DND-41 (cell line): ENCODE measurements around the gene LLGL2.

Experiments
- ATAC-seq: fragments of 200-7000 bp; cut with Tn5 transposase; 3 replicates; pipeline ENCODE4 v1.9.1; 2021; ENCODE audit warnings: low read depth; ENCODE audit not compliant: insufficient read depth
- DNase-seq: peaks from one replicate; pipeline ENCODE4 v3.0.0-alpha.2; 2020
- H2AFZ ChIP-seq: 2 replicates; pipeline ENCODE4 v1.6.0; 2012; ENCODE audit warnings: low read depth, low read length
- H3K27ac ChIP-seq: 2 replicates; pipeline ENCODE4 v1.5.1; 2012; ENCODE audit warnings: low read length, inconsistent platforms
- H3K27me3 ChIP-seq: fragments of 200-600 bp; sonication (generic); 2 replicates; pipeline ENCODE4 v1.6.0; 2012; ENCODE audit warnings: low read length, mild to moderate bottlenecking, inconsistent platforms; ENCODE audit not compliant: insufficient read depth, poor library complexity
- H3K36me3 ChIP-seq: 2 replicates; pipeline ENCODE4 v1.5.1; 2012; ENCODE audit warnings: low read length, inconsistent platforms; ENCODE audit not compliant: insufficient read depth
- H3K4me1 ChIP-seq: 2 replicates; pipeline ENCODE4 v1.5.1; 2012; ENCODE audit warnings: mild to moderate bottlenecking, low read length; ENCODE audit not compliant: insufficient read depth
- H3K4me2 ChIP-seq: 2 replicates; pipeline ENCODE4 v1.6.0; 2012; ENCODE audit warnings: mild to moderate bottlenecking, moderate library complexity, low read length, inconsistent platforms; ENCODE audit not compliant: insufficient read depth
- H3K4me3 ChIP-seq, 2 experiments: fragments of 200-600 bp in 1 of 2; shearing (Covaris generic) in 1 of 2; 2 replicates each; pipeline ENCODE4 v1.5.1; 2012 to 2016; ENCODE audit warnings: inconsistent platforms in 2 of 2, low read length in 2 of 2, mild to moderate bottlenecking in 2 of 2, low read depth in 1 of 2, moderate library complexity in 1 of 2
- H3K79me2 ChIP-seq: 2 replicates; pipeline ENCODE4 v1.6.0; 2012; ENCODE audit warnings: low read length, inconsistent platforms; ENCODE audit not compliant: insufficient read depth
- H3K9ac ChIP-seq: 2 replicates; pipeline ENCODE4 v1.6.0; 2012; ENCODE audit warnings: low read depth, mild to moderate bottlenecking, inconsistent platforms, low read length, moderate library complexity
- H3K9me3 ChIP-seq: 2 replicates; pipeline ENCODE4 v1.5.1; 2012; ENCODE audit warnings: low read length, moderate library complexity, mild to moderate bottlenecking, inconsistent platforms; ENCODE audit not compliant: insufficient read depth, severe bottlenecking
- H4K20me1 ChIP-seq: 2 replicates; pipeline ENCODE4 v1.6.0; 2012; ENCODE audit warnings: low read length; ENCODE audit not compliant: insufficient read depth
- EZH2 ChIP-seq: IDR thresholded peaks from 3 replicates; pipeline ENCODE4 v1.6.1; 2012; ENCODE audit warnings: borderline replicate concordance, low read depth, mild to moderate bottlenecking, moderate library complexity, low read length, inconsistent platforms; ENCODE audit not compliant: severe bottlenecking
- TF ChIP-seq, protein P1 (sequence below): IDR thresholded peaks from 2 replicates; pipeline ENCODE4 v1.5.1; 2012; ENCODE audit warnings: borderline replicate concordance, low read length, moderate library complexity, mild to moderate bottlenecking; ENCODE audit not compliant: poor library complexity, severe bottlenecking; ENCODE audit errors: extremely low read depth

Gene LLGL2

DNA sequence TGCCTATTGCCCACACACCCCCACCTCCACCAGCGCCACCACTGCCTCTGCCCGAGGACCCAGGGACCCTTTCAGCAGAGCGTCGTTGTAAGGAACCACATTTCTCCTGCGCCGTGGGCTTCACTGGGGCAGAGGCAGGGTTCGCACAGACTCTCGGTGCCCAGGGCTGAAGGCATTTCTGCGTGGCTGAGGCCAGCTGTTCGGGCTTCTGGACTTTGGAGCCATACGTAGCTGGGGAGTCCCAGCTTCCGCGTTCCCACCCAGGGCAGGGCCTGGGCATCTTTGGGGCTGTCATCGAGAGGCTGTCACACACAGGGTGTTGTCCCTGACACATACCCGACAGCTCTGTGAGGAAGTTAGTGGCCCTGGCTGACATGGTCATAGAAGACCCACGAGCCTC, 91.7 kb downstream of the LLGL2 start:
- Histone ChIP-seq H3K4me2 (no peak overlapping the region), H4K20me1 (0 out of 2 replicates have a peak, but pooled peaks cover 2% of the 10 kb centered on the region), H2AFZ (no peak overlapping the region), H3K27ac (no peak overlapping the region), H3K9ac (no peak overlapping the region), H3K4me3 (no peak overlapping the region), H3K36me3 (no peaks in the 10 kb centered on the region), H3K27me3 (no peaks in the 10 kb centered on the region), H3K9me3 (no peaks in the 10 kb centered on the region), H3K4me1 (no peaks in the 10 kb centered on the region), H3K79me2 (no peaks in the 10 kb centered on the region)
- no peak for ATAC-seq
- TF ChIP-seq, protein P1, sequence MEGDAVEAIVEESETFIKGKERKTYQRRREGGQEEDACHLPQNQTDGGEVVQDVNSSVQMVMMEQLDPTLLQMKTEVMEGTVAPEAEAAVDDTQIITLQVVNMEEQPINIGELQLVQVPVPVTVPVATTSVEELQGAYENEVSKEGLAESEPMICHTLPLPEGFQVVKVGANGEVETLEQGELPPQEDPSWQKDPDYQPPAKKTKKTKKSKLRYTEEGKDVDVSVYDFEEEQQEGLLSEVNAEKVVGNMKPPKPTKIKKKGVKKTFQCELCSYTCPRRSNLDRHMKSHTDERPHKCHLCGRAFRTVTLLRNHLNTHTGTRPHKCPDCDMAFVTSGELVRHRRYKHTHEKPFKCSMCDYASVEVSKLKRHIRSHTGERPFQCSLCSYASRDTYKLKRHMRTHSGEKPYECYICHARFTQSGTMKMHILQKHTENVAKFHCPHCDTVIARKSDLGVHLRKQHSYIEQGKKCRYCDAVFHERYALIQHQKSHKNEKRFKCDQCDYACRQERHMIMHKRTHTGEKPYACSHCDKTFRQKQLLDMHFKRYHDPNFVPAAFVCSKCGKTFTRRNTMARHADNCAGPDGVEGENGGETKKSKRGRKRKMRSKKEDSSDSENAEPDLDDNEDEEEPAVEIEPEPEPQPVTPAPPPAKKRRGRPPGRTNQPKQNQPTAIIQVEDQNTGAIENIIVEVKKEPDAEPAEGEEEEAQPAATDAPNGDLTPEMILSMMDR, result no peak
- TF ChIP-seq EZH2, result no peak
- DNase-seq, result no peak

DNA sequence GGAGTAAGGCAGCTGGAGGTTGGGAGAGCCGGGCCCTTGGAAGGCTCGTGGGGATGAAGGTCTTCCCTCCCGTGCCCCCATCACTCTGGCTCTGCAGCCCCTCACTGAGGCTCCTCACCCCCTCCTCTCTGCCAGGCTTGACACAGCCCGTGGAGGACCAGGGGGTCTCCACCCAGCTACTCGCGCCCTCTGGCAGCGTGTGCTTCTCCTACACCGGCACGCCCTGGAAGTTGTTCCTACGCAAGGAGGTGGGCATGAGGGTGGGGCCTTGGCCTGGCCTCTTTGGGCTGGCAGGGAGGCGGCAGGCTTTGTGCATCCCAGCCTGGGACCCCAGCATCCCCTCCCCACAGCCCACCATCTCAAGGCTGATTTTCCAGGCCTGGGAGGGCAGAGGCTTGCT, 92.2 kb downstream of the LLGL2 start:
- ATAC-seq (no peak), DNase-seq (no peak)
- no peak overlapping the region for H3K9ac ChIP-seq
- no peaks in the 10 kb centered on the region for H3K79me2 ChIP-seq
- no peaks in the 10 kb centered on the region for H3K9me3 ChIP-seq
- no peak overlapping the region for H3K4me2 ChIP-seq
- H2AFZ ChIP-seq, result no peak overlapping the region
- H3K4me1 ChIP-seq, result no peaks in the 10 kb centered on the region
- no peaks in the 10 kb centered on the region for H3K27me3 ChIP-seq
- no peak overlapping the region for H3K27ac ChIP-seq
- no peaks in the 10 kb centered on the region for H3K36me3 ChIP-seq
- no peak overlapping the region for H3K4me3 ChIP-seq
- H4K20me1 ChIP-seq, result 0 out of 2 replicates have a peak, but pooled peaks cover 2% of the 10 kb centered on the region
- no peak for TF ChIP-seq EZH2
- TF ChIP-seq, protein P1, result no peak

DNA sequence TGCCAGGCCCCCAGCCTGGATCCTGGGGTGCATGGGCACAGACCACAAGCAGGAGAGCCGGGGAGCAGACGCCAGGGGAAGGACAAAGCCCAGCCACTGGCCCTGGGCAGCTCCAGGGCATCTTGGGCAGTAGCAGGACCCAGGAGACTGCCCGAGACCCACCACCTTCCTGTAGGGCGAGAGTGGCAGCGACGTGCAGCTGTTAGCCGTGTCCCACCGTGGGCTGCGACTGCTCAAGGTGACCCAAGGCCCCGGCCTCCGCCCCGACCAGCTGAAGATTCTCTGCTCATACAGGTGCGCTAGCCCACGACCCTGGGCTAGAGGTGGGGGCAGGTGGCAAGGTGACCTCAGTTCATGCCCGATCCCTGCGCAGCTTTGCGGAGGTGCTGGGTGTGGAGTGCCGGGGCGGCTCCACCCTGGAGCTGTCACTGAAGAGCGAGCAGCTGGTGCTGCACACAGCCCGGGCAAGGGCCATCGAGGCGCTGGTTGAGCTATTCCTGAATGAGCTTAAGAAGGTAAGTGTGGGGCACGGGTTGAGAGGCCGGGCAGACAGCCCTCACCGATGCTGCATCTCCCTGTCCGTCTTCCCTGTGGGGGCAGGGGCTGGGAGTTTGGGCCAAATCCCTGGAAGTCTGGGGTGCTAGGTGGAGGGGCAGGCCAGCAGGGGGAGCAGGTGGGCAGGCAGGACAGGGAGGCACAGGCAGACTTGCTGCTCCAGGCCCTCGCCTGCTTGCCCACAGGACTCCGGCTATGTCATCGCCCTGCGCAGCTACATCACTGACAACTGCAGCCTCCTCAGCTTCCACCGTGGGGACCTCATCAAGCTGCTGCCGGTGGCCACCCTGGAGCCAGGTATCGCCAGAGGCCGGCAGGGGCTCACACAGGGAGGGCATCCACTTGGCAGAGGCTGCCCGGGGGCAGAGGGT, 94.3 kb downstream of the LLGL2 start:
- no peaks in the 10 kb centered on the region for H3K9me3 ChIP-seq
- H3K79me2 ChIP-seq, result no peaks in the 10 kb centered on the region
- H3K9ac ChIP-seq, result no peak overlapping the region
- H4K20me1 ChIP-seq, result 0 out of 2 replicates have a peak, but pooled peaks cover 2% of the 10 kb centered on the region
- H3K27me3 ChIP-seq, result no peaks in the 10 kb centered on the region
- H3K4me3 ChIP-seq, result no peak overlapping the region
- no peak overlapping the region for H3K4me2 ChIP-seq
- DNase-seq, result peak; percentile 37
- TF ChIP-seq, protein P1, result peak; percentile 72
- TF ChIP-seq EZH2, result no peak
- no peak overlapping the region for H2AFZ ChIP-seq
- H3K36me3 ChIP-seq, result no peaks in the 10 kb centered on the region
- peak; percentile 62 for ATAC-seq
- no peak overlapping the region for H3K27ac ChIP-seq
- no peaks in the 10 kb centered on the region for H3K4me1 ChIP-seq
